Endothelial cell (in vitro differentiated cells): ENCODE data around the gene DOCK4. TPM values are rescaled to one million over a fixed set of nuclear protein-coding genes. Genes with fewer than 3 reads are reported as not detected.
A peak's percentile ranks its signal among the peaks of the same experiment; 100 is the strongest.

Experiments
- DNase-seq: peaks from one replicate; pipeline ENCODE4 v3.0.0; 2021; ENCODE audit warnings: low spot score
- H3K27ac Mint-ChIP-seq: one replicate; pipeline ENCODE4 v1.8.0; 2021; ENCODE audit warnings: mixed read lengths, inconsistent platforms; ENCODE audit not compliant: unreplicated experiment
- H3K27me3 Mint-ChIP-seq: one replicate; pipeline ENCODE4 v1.8.0; 2021; ENCODE audit warnings: mild to moderate bottlenecking, moderate library complexity, mixed read lengths, inconsistent platforms; ENCODE audit not compliant: unreplicated experiment
- H3K36me3 Mint-ChIP-seq: one replicate; pipeline ENCODE4 v1.8.0; 2021; ENCODE audit warnings: mild to moderate bottlenecking, low read depth, mixed read lengths, inconsistent platforms; ENCODE audit not compliant: unreplicated experiment
- H3K4me1 Mint-ChIP-seq: one replicate; pipeline ENCODE4 v1.8.0; 2021; ENCODE audit warnings: mild to moderate bottlenecking, mixed read lengths, inconsistent platforms; ENCODE audit not compliant: unreplicated experiment
- H3K4me3 Mint-ChIP-seq: one replicate; pipeline ENCODE4 v1.8.0; 2021; ENCODE audit warnings: mild to moderate bottlenecking, mixed read lengths, inconsistent platforms; ENCODE audit not compliant: unreplicated experiment
- H3K9me3 Mint-ChIP-seq: one replicate; pipeline ENCODE4 v1.8.0; 2021; ENCODE audit warnings: mixed read lengths, inconsistent platforms; ENCODE audit not compliant: unreplicated experiment
- total RNA-seq: library from RNA; stranded (reverse); fragmentation: NEBNext Ultra II Directional; extraction: Animal tissue kit (Norgen Biotek cat#: 25700); gene quantifications from one replicate; pipeline ENCODE4 v1.2.1, GENCODE V29; 2021; ENCODE audit not compliant: unreplicated experiment
- TF ChIP-seq, protein P1 (sequence below): fragments of 200-600 bp; sonication (generic); IDR thresholded peaks from one replicate; pipeline ENCODE4 v1.5.0; 2021; ENCODE audit warnings: antibody characterized with exemption; ENCODE audit not compliant: unreplicated experiment

Gene DOCK4
- total RNA-seq, 1 donor from 2014 or later = 99.2 TPM

DNA sequence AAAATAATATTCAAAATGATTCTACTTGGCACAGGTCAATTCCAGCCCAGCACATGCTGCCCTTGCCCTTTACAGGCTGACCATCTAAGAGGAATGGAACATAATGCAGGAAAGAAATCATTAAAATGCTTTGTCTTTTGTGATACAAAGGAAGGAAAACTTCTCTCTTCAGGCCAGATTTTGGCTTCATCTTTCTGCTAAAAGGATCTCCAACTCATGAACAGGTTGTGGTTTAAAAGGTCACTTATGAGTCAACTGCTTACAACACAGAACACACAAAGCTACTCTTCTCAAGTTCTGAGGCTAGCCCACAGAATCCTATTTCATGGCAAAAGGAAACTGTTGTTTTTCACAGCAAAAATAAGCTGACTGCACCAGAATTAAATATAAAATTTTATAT is 197.1 kb downstream of the DOCK4 start:
- Mint-ChIP-seq H3K27ac (no peak overlapping the region), H3K27me3 (peaks cover 2% of the 10 kb centered on the region), H3K4me3 (no peak overlapping the region), H3K9me3 (no peaks in the 10 kb centered on the region), H3K36me3 (peaks cover 4% of the 10 kb centered on the region), H3K4me1 (peaks cover 44% of the 10 kb centered on the region)
- no peak for DNase-seq
- TF ChIP-seq, protein P1, sequence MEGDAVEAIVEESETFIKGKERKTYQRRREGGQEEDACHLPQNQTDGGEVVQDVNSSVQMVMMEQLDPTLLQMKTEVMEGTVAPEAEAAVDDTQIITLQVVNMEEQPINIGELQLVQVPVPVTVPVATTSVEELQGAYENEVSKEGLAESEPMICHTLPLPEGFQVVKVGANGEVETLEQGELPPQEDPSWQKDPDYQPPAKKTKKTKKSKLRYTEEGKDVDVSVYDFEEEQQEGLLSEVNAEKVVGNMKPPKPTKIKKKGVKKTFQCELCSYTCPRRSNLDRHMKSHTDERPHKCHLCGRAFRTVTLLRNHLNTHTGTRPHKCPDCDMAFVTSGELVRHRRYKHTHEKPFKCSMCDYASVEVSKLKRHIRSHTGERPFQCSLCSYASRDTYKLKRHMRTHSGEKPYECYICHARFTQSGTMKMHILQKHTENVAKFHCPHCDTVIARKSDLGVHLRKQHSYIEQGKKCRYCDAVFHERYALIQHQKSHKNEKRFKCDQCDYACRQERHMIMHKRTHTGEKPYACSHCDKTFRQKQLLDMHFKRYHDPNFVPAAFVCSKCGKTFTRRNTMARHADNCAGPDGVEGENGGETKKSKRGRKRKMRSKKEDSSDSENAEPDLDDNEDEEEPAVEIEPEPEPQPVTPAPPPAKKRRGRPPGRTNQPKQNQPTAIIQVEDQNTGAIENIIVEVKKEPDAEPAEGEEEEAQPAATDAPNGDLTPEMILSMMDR = no peak

DNA sequence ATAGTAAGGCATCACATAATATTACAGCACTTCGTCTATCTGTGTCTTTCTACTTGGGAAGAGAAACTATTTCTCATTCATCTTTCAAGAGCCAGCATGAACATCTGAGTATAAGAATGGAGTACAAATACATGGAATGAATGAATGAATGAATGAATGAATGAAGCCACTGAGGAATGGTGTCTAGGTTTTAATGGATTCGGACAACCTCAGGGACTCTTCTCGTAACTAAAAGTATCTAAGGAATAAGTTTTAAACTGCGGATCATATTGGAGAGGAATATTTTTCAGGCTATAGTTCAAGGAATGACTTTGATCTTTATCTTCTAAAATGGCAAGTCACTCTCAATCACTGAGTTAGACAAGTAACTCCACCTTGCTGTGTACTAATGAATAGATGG is 199.0 kb downstream of the DOCK4 start:
- H3K4me1 Mint-ChIP-seq = peaks cover 33% of the 10 kb centered on the region
- no peak overlapping the region for H3K4me3 Mint-ChIP-seq
- H3K36me3 Mint-ChIP-seq = no peaks in the 10 kb centered on the region
- TF ChIP-seq, protein P1 = no peak
- no peak overlapping the region for H3K27ac Mint-ChIP-seq
- H3K27me3 Mint-ChIP-seq = no peaks in the 10 kb centered on the region
- no peak for DNase-seq
- no peaks in the 10 kb centered on the region for H3K9me3 Mint-ChIP-seq

DNA sequence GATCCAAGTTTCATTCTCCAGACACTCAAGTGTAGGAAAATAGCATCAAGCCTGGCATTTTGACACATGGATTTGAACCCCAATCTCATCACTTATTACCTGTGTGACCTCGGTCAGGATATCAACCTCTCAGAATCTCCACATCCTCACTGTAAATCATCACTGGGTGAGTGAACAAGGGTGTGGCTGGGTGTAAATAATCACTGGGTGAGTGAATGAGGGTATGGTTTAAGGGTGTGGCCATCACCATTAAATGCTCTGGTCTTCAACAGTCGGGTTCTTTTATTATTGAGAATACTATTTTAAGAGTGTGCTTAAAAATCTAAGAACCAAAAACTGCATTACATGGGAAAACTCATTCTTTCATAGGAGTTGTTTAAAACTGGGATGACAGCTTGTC is 200.1 kb downstream of the DOCK4 start:
- TF ChIP-seq, protein P1 = no peak
- H3K27ac Mint-ChIP-seq = no peak overlapping the region
- no peaks in the 10 kb centered on the region for H3K9me3 Mint-ChIP-seq
- no peaks in the 10 kb centered on the region for H3K27me3 Mint-ChIP-seq
- no peaks in the 10 kb centered on the region for H3K36me3 Mint-ChIP-seq
- H3K4me1 Mint-ChIP-seq = peaks cover 31% of the 10 kb centered on the region
- no peak overlapping the region for H3K4me3 Mint-ChIP-seq
- no peak for DNase-seq

DNA sequence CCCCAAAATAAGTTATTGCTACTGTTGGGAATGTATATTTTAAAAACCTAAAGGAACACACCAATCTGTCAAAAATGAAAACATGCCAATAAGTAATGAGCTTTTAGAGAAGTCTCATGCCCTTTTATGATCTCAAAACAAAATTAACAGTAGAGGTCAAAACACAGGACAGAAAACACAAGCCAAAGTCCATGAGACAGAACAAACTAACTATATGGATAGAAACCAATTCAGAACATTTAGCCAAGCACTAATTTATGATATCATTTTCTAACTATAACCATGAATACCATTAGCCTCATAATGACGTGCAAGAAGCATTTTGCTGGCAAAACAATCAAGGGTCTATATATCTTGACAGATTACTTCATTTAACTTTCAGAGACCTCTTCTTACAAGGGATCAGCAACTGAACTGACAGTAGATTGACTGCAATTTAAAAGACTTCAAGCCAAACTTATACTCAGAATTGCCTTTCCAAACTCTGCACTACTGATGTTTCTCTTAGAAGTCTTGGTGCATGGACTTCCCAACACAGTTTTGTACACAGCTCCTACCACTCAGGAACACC is 200.9 kb downstream of the DOCK4 start:
- no peak overlapping the region for H3K27ac Mint-ChIP-seq
- H3K9me3 Mint-ChIP-seq = no peaks in the 10 kb centered on the region
- TF ChIP-seq, protein P1 = no peak
- no peak overlapping the region for H3K4me3 Mint-ChIP-seq
- no peak for DNase-seq
- H3K4me1 Mint-ChIP-seq = peaks cover 26% of the 10 kb centered on the region
- no peaks in the 10 kb centered on the region for H3K27me3 Mint-ChIP-seq
- H3K36me3 Mint-ChIP-seq = no peaks in the 10 kb centered on the region

DNA sequence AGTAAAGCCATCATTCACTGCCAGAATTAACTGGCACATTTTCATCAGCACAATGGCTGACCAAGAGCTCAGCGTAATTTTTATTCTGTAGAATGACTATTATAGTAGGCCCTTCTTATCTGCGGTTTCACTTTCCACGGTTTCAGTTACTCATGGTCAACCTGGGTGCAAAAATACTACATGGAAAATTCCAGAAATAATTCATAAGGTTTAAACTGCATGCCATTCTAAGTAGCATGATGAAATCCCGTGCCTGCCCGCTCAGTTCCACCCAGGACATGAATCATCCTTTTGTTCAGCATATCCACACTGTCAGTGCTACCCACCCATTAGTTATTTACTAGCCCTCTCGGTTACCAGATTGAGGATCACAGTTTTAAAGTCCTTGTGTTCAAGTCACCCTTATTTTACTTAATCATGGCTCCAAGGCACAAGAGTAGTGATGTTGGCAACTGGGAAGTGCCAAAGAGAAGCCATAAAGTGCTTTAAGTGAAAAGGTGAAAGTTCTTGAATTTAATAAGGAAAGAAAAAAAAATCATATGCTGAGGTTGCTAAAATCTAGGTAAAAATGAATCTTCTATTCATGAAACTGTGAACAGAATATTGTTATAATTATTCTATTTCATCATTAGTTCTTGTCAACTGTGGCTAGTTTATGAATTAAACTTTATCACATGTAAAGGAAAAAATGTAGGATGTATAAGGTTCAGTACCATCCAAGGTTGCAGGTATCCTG is 204.9 kb downstream of the DOCK4 start:
- no peaks in the 10 kb centered on the region for H3K27me3 Mint-ChIP-seq
- H3K4me1 Mint-ChIP-seq = peaks cover 25% of the 10 kb centered on the region
- H3K4me3 Mint-ChIP-seq = no peak overlapping the region
- peak overlapping the region; percentile 32 for H3K27ac Mint-ChIP-seq
- no peaks in the 10 kb centered on the region for H3K36me3 Mint-ChIP-seq
- DNase-seq = no peak
- TF ChIP-seq, protein P1 = no peak
- no peaks in the 10 kb centered on the region for H3K9me3 Mint-ChIP-seq
